ENCODE results near the gene FAM234A. TPM values are rescaled to one million over a fixed set of nuclear protein-coding genes. Genes with fewer than 3 reads are reported as not detected.

The FAM234A gene
- total RNA-seq, 1 experiment from 2014 or later: 94.9 TPM

GRCh38 chr16:280005-280460 is 45.4 kb downstream of the FAM234A start:
- H3K14ac ChIP-seq (ENCODE audit: insufficient read depth, low read length): no peak overlapping the region; the same call in 1 of the 2 replicates
- no peak for TF ChIP-seq CTCF (conservative IDR thresholded peaks at IDR 0.05)
- H3K27ac ChIP-seq (ENCODE audit: insufficient read length, low read depth, low read length): no peak overlapping the region
- no peak overlapping the region for H2BK12ac ChIP-seq (ENCODE audit: insufficient read length, low read depth, low read length)
- H3K18ac ChIP-seq (ENCODE audit: insufficient read length, low read depth, low read length): no peak overlapping the region
- H3K23me2 ChIP-seq (ENCODE audit: insufficient read length, low read depth, low read length, poor library complexity, severe bottlenecking): peaks cover 7% of the 10 kb centered on the region
- no peak overlapping the region for H3K9ac ChIP-seq (ENCODE audit: extremely low read depth, insufficient read length, low read length)
- H4K5ac ChIP-seq (ENCODE audit: insufficient read length, low read depth, low read length): no peak overlapping the region
- H3K79me1 ChIP-seq (ENCODE audit: insufficient read depth, low read depth, low read length, poor library complexity, severe bottlenecking): no peaks in the 10 kb centered on the region
- H3K4ac ChIP-seq (ENCODE audit: low read depth, low read length): no peak overlapping the region
- H2AFZ ChIP-seq (ENCODE audit: low read length): no peak overlapping the region
- H2AK5ac ChIP-seq (ENCODE audit: insufficient read length, low read length): no peak overlapping the region
- H3K9me3 ChIP-seq (ENCODE audit: control insufficient read depth, low read depth, low read length): no peaks in the 10 kb centered on the region
- no peak for DNase-seq
- no CpG with 5 or more reads among the region's 47 CpGs for WGBS (ENCODE audit: extremely low coverage, insufficient read length, low lambda C conversion rate)
- H2BK5ac ChIP-seq (ENCODE audit: insufficient read length, low read length): no peak overlapping the region
- peak overlapping the region; percentile 51 to 72 for H3K4me3 Mint-ChIP-seq
- no peak overlapping the region for H2BK20ac ChIP-seq (ENCODE audit: low read depth, low read length, poor library complexity, severe bottlenecking)
- H3K4me1 Mint-ChIP-seq: peaks cover 0 to 1% of the 10 kb centered on the region in 2 experiments; a peak in 1 of 4 replicates
- H3K4me1 ChIP-seq (ENCODE audit: insufficient read depth, low read length): no peaks in the 10 kb centered on the region
- no peaks in the 10 kb centered on the region for H3K79me2 ChIP-seq (ENCODE audit: insufficient read depth, low read length)
- H4K8ac ChIP-seq (replicated peaks; ENCODE audit: insufficient read length, low read depth, low read length): no peak overlapping the region
- no peak overlapping the region for H3T11ph ChIP-seq (ENCODE audit: low read length)
- H4K20me1 ChIP-seq (ENCODE audit: control insufficient read depth, insufficient read depth, insufficient read length): no peaks in the 10 kb centered on the region
- H4K91ac ChIP-seq (ENCODE audit: insufficient read length, low read depth, low read length): no peak overlapping the region
- H3K27me3 ChIP-seq (ENCODE audit: insufficient read depth, low read length): peaks cover 3% of the 10 kb centered on the region; the same call in 1 of the 2 replicates
- H3K36me3 Mint-ChIP-seq (ENCODE audit: insufficient read depth in 1 of 3, low read depth in 3 of 3): no peaks in the 10 kb centered on the region
- H3K27me3 Mint-ChIP-seq (ENCODE audit: low read depth): peaks cover 55% of the 10 kb centered on the region
- H2BK15ac ChIP-seq (ENCODE audit: low read depth, low read length): no peak overlapping the region
- H3K23ac ChIP-seq (ENCODE audit: insufficient read length, low read depth, low read length): no peak overlapping the region
- H3K56ac ChIP-seq (ENCODE audit: insufficient read length, low read depth, low read length): no peak overlapping the region
- H2BK120ac ChIP-seq (ENCODE audit: low read depth, low read length, poor library complexity, severe bottlenecking): no peak overlapping the region
- no peak overlapping the region for H3K27ac Mint-ChIP-seq
- H3K4me2 ChIP-seq (ENCODE audit: insufficient read depth, insufficient read length, low read length): no peak overlapping the region
- H3K9me3 Mint-ChIP-seq: no peaks in the 10 kb centered on the region

Data from H9 (cell line).